Fibroblast of mammary gland (primary cell): ENCODE results near the gene KPNA1.

Source experiments
- DNase-seq: peaks from one replicate; pipeline ENCODE4 v3.0.0-alpha.2; 2010; ENCODE audit warnings: low read depth
- H3K4me3 ChIP-seq: 2 replicates; pipeline ENCODE4 v1.5.1; 2011; ENCODE audit warnings: low read depth, mild to moderate bottlenecking, low read length, moderate library complexity; ENCODE audit not compliant: control insufficient read depth
- CTCF ChIP-seq: conservative IDR thresholded peaks from 2 replicates; pipeline ENCODE4 v1.5.1; 2011; ENCODE audit warnings: low read depth, low read length, inconsistent platforms; ENCODE audit not compliant: control insufficient read depth, insufficient read depth

The KPNA1 gene

GRCh38 chr3:122410639-122411038 is 104.1 kb downstream of the KPNA1 start:
- no peak for TF ChIP-seq CTCF
- no peak for DNase-seq
- H3K4me3 ChIP-seq, result no peak overlapping the region

GRCh38 chr3:122410111-122410510 is 104.6 kb downstream of the KPNA1 start:
- DNase-seq, result no peak
- no peak overlapping the region for H3K4me3 ChIP-seq
- TF ChIP-seq CTCF, result no peak

GRCh38 chr3:122409446-122409845 is 105.3 kb downstream of the KPNA1 start:
- no peak for TF ChIP-seq CTCF
- H3K4me3 ChIP-seq, result no peak overlapping the region
- no peak for DNase-seq

- no peak for TF ChIP-seq CTCF
- DNase-seq, result no peak
- H3K4me3 ChIP-seq, result no peak overlapping the region
Measured at GRCh38 chr3:122407946-122408345, 106.8 kb downstream of the KPNA1 start.

GRCh38 chr3:122406198-122406597 is 108.5 kb downstream of the KPNA1 start:
- DNase-seq, result no peak
- H3K4me3 ChIP-seq, result no peak overlapping the region
- TF ChIP-seq CTCF, result no peak

GRCh38 chr3:122405015-122405414 is 109.7 kb downstream of the KPNA1 start:
- no peak for TF ChIP-seq CTCF
- H3K4me3 ChIP-seq, result no peak overlapping the region
- DNase-seq, result no peak

- peak; percentile 32 for DNase-seq
- TF ChIP-seq CTCF, result no peak
- H3K4me3 ChIP-seq, result no peak overlapping the region
Measured at GRCh38 chr3:122403489-122403888, 111.2 kb downstream of the KPNA1 start.
